OCI-LY3 (cell line): ENCODE results near the gene PPP2R5E.

ENCODE experiments used
- EZH2phosphoT487 ChIP-seq: fragments of 200-600 bp; shearing (Covaris generic); IDR thresholded peaks from 2 replicates; pipeline ENCODE4 v1.6.1; 2018; ENCODE audit warnings: antibody characterized with exemption, mixed run types, low read depth
- TF ChIP-seq, protein P1 (sequence below): fragments of 200-600, 300-600 bp; sonication (generic); IDR thresholded peaks from 2 replicates; pipeline ENCODE4 v1.5.1; 2014; ENCODE audit warnings: antibody characterized with exemption, low read length, low read depth

- TF ChIP-seq, protein P1, sequence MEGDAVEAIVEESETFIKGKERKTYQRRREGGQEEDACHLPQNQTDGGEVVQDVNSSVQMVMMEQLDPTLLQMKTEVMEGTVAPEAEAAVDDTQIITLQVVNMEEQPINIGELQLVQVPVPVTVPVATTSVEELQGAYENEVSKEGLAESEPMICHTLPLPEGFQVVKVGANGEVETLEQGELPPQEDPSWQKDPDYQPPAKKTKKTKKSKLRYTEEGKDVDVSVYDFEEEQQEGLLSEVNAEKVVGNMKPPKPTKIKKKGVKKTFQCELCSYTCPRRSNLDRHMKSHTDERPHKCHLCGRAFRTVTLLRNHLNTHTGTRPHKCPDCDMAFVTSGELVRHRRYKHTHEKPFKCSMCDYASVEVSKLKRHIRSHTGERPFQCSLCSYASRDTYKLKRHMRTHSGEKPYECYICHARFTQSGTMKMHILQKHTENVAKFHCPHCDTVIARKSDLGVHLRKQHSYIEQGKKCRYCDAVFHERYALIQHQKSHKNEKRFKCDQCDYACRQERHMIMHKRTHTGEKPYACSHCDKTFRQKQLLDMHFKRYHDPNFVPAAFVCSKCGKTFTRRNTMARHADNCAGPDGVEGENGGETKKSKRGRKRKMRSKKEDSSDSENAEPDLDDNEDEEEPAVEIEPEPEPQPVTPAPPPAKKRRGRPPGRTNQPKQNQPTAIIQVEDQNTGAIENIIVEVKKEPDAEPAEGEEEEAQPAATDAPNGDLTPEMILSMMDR: no peak
- TF ChIP-seq EZH2phosphoT487: no peak
Measured at GRCh38 chr14:63375769-63376168, 167.4 kb downstream of the PPP2R5E start.
